NCI-H82 (cell line): ENCODE results near the gene ZP4.

Experiments
- DNase-seq: peaks from one replicate; lab custom pipeline; 2025; lab: John Stamatoyannopoulos, UW

Gene ZP4

GRCh38 chr1:237890822-237891221 lies at the start of gene ZP4:
TSS of gene ZP4 (minus strand) at chr1:237890922. CDS start at chr1:237890635, 287 bp downstream.
- DNase-seq = no peak

GRCh38 chr1:237938553-237938952 lies 47.8 kb upstream of the ZP4 start:
- DNase-seq = peak; percentile 54

GRCh38 chr1:237938068-237938467 lies 47.3 kb upstream of the ZP4 start:
- no peak for DNase-seq

DNA sequence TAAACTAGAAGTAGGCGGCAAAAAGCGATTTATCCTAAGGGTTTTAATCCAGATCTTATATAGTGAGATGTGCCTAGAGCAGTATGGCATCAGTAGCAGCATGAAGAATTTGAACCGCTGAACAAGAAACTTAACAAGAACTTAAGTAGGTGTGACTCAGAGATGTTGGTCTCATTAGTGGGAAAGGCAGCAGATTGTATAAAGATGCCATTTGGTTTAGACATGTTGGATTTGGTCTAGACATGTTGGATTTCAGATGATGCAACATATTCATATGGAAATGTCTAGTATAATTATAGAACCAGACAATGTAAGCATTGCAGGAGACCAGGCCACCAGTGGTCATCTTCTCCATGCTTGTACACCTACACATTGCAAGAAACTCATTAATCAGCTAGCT lies 42.1 kb upstream of the ZP4 start:
- no peak for DNase-seq

DNA sequence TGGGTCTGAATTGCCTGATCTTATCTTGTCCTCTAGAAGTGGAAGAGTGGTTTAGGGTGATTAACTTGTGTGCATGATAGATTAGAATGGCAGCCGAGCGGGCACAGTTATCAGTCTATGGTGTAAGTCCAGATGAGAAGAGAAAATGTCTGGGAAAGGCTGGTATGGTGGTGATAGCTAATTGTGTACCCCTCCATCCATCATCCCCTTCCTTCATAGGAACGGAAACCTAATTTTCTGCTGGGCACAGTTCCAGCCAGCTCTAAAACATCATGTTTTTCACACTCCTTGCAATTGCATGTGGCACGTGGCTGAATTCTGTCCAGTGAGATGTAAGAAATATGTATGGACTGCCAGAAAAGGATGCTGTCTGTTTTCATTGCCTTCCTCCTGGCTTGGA lies 40.9 kb upstream of the ZP4 start:
- no peak for DNase-seq

GRCh38 chr1:237927198-237927597 lies 36.5 kb upstream of the ZP4 start:
- DNase-seq = no peak

DNA sequence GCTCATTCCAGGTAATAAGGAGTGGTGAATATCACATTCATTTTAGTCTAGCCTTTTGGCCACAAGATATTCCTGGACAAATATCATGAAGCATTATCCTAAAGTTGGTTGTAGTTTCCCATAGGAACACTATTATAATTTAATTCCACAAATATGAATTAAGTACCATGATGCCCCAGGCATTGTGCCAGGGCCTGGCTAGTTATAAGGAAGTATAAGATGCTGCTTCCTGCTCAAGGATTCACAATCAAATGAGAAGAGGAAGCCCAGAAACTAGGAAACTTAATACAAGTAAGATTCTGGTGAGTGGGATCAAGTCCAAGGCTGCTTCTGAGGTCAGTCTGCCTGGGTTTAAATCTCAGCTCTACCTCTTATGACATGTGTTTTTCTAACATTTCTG lies 30.6 kb upstream of the ZP4 start:
- no peak for DNase-seq

GRCh38 chr1:237913345-237913744 lies 22.6 kb upstream of the ZP4 start:
- peak; percentile 23 for DNase-seq

DNA sequence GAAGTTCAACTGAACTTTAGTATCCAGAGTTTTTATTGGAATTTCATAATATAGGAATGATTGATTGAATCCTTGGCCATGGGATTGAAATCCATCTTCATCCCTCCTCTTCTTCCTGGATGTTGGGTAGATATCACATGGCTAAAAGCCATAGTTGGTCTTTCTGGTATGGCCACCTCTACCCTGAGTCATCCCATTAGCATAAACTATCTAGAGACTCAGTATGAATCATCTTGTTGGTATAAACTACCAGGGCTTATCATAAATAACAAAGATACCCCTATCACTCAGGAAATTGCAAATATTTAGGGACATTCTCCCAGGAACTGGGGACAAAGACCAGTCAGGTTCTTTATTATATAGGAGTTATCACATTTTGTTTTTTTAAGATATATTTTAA lies 21.2 kb upstream of the ZP4 start:
- no peak for DNase-seq

DNA sequence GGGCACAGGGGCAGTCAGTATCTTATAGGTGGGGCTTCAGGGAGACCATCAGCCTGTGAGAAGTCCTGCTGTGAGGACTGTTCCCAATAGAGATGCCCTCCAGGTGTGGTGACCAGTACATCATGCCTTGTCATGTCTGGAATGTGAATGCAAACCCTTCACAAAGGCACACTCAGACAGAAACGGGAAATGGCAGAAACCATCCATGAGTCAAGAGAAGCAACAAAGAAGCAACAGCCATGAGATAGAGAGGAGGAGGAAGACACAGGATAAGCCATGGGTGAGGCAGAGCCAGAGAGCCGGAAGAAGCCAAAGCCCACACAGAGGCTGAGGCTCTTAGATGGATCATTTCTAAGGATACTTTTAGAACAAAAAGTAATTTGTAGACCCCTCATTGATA lies 20.1 kb upstream of the ZP4 start:
- no peak for DNase-seq

DNA sequence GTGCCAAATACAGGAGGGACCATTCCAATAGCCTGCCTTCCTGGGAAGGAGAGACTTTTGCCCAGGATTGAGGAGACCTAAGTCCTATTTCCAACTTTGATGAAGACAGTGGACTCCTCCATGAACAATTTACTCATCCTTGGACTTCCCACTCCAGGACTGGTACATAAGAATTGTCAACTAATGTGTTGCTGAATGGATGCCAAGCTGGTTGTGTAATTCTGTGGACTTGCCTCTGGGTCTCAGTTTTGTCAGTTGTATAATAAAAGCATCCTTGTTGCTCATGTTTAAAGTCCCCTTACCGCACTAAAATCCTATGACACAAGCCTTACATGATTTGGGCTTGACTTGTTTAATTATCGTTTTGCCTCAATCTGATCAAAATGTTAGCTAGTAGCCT lies 13.2 kb upstream of the ZP4 start:
- no peak for DNase-seq

DNA sequence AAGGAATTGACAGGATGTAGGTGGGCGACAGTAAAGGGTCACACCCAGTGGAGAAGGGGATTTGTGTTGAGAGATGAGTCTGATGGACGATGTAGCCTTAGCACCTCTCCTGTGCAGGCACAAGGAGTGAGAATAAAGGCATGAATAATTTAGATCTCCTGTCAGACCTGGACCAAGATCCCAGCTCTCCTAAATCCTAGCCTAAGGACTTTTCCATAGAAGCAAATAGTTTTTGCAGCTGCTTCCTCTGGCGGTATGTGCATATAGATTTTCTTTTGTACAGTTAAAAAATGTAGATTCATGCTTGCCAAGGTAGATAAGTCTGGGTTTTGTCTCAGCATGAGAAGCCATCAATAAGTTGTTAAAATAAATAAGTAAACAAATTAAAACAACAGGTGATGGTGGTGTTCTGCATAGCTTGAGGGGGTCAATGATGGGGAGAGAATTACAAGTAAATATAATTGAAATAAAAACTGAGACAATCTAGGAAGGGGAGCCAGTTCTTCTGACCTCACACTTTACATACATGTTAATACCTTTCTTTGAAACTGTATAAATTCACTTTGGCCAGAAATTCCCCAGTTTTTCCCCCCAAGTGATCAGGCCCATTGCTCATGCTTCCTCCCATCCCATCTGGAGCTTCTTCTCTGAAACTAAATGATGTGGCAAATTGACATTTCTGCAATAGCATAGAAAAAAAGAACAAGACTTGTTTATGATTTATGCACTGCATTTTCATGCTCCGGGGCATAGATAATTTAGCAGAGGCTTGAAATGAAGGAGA lies 12.4 kb upstream of the ZP4 start:
- no peak for DNase-seq

DNA sequence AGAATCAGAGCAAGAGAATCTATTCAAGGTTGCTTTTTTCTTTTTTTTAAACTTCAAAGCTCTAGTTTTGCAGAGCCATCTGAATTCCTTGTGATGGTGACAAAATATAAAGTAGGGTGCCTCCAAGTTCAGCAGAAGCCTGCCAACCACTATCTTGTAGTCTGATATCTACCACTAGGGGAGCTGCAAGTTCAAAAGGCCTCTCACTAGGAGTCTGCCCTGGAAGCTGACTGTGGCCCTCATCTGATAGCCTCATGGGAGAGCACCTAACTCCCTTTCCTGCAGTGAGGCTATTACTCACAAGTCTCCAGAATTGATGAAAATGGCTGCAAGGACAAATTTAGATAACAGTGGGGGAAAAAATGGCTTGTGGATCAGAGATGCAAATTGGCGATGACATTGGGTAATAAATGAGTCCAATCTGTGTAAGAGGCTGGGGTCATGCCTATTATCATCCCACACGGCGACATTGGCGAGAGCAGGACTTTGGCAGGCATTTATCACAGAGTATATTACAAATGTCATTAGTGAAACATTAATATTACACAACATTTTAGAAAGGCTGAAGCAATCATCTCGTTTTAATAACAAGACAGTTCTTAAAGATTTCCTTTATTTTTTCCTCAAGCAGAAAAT lies 10.7 kb upstream of the ZP4 start:
- DNase-seq = peak; percentile 58

DNA sequence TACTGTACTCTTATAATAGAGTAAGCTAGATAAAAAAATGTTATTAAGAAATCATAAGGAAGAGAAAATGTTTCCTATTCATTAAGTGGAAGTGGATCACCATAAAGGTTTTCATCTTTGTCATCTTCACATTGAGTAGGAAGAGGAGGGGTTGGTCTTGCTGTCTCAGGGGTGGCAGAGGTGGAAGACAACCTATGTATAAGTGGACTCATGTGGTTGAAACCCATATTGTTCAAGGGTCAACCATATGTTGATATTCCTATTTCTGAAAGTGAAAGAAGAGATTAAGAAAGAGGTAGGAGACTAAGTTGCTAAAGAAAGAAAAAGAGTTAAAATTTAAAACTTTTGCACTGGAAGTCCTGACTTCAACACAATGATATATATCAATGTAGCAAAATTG lies 4.9 kb upstream of the ZP4 start:
- no peak for DNase-seq

GRCh38 chr1:237894131-237894530 lies 3.4 kb upstream of the ZP4 start:
- DNase-seq = no peak

GRCh38 chr1:237891979-237892378 lies 1.3 kb upstream of the ZP4 start:
- DNase-seq = no peak

DNA sequence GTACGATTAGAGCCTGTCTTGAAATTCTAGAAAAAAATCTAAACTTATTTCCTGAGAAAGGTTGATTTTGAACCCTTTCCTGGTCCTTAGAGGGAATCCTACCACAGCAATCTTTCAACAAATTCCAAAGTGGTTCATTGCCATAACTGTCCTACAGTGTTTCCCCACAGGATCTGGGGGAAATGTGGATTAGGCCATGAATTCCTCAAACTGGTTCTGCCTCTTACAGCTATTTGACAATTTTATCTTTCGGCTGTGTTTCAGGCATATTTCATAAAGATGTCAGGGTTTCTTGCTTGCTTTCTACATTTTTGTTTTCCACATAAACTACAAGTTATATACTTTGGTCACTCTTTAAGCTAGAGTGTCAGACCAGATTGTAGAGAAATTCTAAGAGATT lies 544 bp upstream of the ZP4 start:
- no peak for DNase-seq

DNA sequence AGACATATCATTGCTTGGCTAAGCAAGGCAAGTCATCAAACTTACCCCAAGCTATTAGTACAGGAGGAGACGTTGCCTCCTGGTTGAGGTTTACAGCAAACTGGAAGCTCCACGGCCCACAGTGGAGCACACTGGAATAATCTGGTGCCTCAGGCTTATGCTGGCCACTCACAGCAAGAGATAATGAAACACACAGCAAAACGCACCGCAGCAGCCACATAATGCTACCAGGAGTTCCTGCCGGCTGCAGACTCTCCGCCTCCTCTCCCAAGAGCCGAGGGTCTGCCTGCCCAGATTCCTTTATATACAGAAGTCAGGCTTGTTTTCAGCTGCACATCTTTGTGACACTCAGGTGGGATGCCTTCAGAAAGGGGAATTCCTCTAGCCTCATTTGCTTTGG lies 306 bp downstream of the ZP4 start:
- DNase-seq = no peak

DNA sequence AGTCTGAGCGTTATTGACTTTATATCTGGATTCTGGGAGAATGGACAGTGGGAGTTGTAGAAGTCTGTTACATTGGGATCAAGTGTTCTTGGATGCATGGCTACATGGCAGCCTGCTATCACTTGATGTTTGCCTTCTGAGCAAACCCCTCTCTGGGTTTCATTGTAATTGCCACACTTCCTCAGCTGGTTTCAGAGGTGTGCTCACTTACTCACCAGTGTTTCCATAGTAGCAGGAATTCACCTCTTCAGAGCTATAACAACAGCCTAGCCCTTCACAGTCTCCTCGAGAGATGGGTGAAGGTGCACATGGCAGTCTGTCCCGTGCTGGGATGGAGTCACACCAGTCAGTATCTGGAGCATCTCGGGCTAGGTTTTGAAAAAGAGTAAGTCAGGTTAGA lies 2.6 kb downstream of the ZP4 start:
- no peak for DNase-seq

GRCh38 chr1:237887542-237887941 lies 3.2 kb downstream of the ZP4 start:
- DNase-seq = no peak

DNA sequence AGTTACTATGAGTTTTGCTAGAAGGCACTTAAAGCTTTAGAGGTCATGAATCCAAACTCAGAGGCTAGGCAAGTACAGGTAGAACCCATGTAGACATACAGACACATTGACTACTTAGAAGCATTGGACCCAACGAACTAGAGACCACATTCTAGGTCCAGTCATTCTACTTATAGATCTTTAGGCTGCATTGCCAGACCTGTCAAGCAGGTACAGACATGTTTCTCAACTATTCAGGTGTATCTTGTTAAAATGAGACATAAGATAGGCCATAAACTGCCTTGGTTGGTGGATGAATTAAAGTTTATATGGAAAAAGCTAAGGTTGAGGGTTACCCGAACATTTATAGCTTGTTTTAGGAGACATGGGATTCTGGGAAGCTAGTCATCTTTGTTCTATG lies 6.5 kb downstream of the ZP4 start:
- DNase-seq = no peak

- DNase-seq = peak; percentile 23
These were observed 11.5 kb downstream of the ZP4 start for GRCh38 chr1:237879195-237879594.

GRCh38 chr1:237878406-237878805 lies 12.3 kb downstream of the ZP4 start:
- no peak for DNase-seq

DNA sequence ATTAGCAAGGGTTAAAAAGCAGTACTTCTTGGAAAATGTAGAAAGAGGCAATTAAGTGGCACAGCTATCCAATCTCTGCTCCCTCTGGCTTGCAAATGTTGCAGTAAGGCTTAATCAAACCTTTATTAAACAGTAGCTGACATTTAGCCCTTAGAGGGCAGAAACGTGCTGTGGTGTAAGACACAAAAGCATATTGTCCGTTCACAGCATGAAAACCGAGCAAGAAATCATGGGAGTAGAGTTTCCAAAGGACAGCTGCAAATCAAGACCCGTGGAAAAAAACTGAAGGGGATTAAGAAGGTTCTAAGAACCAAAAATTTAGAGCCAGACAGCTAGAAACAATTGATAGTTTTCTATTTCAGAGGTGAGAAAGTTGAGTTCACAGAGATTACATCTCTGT lies 13.1 kb downstream of the ZP4 start:
- no peak for DNase-seq
